GM19468 (cell line): ENCODE measurements around the gene NELFB.

ENCODE experiments used
- ATAC-seq: cut with Tn5 transposase; IDR thresholded peaks from one replicate; pipeline ENCODE4 v1.9.1; 2021; ENCODE audit warnings: mild to moderate bottlenecking, moderate library complexity, moderate number of reproducible peaks; ENCODE audit not compliant: unreplicated experiment; ENCODE audit errors: extremely low read depth

Gene NELFB

DNA sequence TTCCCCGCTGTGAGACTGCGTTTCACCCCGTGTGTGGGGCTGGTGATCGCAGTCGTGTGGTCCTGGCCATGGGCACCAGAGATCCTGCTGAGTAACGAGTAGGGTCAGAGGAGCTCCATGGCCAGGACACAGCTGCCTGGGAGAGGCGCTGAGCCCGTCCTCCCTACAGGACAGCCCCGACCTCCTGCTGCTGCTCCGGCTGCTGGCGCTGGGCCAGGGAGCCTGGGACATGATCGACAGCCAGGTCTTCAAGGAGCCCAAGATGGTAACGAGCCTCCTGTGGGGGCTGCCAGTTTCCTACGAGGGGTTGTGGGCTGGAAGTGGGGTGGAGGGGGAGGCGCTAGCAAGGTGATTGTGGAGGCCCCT is 11.0 kb downstream of the NELFB start:
- no peak for ATAC-seq

DNA sequence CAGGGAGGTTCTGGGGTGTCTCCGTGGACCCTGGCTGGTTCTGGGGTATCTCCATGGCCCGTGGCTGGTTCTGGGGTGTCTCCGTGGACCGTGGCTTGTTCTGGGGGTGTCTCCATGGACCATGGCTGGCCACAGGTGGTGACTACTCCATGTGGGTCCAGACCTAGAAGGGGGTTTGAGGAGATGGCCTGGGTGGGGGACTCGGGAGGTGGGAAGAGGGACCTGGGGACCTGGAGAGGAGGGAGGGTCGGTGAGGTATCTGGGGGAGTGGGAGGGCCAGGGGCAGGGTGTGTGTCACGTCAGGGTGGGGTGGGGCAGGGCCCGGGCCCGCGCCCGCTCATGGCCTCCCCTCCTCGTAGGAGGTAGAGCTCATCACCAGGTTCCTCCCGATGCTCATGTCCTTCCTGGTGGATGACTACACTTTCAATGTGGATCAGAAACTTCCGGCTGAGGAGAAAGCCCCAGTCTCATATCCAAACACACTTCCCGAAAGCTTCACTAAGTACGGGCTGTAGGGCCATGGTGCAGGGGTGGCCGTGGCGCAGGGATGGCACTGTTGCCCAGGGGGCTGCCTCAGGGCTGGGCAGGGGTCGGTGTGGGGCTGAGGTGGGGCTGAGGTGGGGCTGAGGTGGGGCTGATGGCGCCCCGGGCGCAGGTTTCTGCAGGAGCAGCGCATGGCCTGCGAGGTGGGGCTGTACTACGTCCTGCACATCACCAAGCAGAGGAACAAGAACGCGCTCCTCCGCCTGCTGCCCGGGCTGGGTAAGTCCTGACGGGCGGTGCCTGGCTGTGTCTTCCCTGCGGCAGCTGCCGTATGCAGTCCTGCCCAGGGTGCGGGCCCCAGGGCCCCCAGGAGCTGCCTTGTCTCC is 11.7 kb downstream of the NELFB start:
- ATAC-seq: no peak

DNA sequence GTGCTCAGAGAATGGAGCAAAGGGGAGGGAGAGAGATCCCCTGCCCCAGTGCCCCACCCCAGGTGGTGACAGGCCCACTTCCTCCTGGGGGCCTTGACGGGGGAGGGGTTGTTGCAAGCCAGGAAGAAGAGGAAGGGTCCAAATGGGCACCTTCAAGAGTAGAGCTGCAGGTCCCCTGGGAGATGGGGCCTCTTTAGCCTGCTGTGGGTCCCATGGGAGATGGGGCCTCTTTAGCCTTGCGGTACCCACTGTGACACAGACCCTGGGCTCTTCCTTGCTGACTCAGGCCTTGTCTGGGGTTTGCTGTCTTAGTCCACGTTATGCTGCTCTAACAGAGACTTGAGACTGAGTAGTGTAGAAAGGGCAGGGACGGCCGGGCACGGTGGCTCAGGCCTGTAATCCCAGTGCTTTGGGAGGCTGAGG is 12.8 kb downstream of the NELFB start:
- ATAC-seq: no peak

DNA sequence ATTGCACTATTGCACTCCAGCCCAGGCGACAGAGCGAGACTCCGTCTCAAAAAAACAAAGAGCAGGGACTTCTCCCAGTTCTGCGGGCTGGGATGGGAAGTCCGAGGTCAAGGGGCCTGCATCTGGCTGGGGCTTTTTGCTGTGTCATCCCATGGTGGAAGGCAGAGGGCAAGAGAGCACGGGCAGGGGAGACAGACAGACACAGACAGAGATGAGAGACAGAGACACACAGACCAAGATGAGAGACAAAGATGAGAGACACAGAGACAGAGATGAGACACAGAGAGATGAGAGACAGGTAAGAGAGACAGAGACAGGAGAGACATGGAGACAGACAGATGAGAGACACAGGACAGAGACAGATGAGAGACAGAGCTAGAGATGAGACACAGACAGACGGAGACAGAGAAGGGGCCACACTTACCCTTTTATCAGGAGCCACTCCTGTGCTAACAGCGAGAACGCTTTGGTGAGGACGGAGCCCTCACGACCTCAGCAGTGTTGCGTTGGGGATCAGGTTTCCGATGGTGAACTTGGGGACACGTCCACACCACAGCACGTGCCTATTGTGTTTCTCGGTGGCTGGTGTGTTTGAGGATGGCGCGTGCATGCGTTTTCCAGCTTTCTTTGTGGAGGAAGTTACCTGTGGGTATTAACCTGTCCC is 13.5 kb downstream of the NELFB start:
- ATAC-seq: no peak

DNA sequence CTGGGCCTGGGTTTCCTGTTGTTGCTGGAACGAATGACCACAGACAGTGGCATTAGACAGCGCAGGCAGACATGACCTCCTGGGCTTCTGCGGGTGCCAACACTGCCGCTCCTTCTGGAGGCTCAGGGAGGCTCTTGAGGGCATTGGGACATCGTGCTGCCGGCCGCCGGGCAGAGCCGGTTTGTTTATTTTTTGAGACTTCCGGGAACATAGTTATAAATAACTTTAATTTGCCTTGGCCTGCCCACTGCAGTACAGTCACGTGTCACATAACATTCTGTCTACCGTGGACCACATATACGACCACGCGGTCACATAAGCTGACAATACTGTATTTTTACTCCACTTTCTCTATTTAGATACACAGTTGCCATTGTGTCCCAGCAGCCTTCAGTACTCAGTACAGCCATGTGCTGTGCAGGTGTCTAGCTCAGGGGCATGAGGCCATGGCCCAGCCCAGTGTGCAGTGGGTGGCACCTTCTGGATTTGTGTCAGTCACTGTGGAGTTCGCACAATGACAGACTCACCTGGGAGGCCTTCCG is 14.2 kb downstream of the NELFB start:
- no peak for ATAC-seq

DNA sequence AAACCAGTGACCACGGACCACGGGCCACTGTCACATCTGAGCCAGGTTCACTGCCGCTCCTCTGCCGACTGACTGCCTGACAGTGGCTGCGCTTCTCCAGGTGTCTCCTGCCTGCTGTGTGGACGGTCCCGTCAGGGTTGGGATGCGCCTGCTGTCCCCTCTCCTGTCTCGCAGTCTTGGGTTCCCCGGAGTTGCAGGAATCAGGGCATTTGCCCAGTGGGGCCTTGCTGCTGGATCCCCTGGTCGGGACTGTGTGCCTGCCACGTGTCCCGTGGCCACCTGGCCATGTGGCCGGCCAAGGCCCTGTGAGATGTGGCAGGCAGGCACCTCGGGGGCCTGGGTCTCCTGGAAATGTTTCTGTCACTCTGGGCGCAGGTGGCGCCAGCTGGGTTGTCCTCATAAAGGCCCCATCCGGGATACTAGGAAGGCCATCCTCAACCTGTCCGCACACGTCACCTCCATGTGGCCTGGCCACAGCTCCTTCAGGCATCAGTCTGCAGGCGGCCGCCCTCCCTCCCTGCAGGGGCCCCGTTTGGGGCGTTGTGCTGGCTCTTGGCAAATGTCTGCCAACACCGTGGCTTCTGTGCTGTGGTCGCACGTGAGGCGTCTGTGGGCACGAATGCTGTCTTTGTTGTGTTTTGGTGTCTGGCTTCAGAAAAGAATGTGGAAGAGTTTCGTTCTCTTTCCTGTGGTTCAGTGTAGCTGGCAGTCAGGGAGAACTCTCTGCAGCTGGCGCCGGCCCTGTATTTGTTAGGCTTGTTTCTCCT is 16.0 kb downstream of the NELFB start:
- ATAC-seq: no peak

DNA sequence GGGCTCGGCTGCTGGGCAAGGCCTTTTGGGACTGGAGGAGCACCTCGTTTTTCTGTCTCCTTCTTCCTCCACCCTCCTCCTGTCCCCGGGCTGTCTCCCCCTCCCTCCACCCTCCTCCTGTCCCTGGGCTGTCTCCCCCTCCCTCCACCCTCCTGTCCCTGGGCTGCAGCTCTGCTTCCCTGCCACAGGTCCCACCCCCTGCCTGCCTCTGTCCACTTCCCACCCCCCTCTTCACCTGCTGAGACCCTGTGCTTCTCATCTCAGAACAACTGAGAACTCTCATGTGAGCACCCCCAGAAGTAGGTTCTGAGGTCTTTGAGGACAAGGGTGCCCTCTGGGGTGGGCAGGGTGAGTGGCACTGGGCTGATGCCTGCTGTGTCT is 16.6 kb downstream of the NELFB start:
- no peak for ATAC-seq

DNA sequence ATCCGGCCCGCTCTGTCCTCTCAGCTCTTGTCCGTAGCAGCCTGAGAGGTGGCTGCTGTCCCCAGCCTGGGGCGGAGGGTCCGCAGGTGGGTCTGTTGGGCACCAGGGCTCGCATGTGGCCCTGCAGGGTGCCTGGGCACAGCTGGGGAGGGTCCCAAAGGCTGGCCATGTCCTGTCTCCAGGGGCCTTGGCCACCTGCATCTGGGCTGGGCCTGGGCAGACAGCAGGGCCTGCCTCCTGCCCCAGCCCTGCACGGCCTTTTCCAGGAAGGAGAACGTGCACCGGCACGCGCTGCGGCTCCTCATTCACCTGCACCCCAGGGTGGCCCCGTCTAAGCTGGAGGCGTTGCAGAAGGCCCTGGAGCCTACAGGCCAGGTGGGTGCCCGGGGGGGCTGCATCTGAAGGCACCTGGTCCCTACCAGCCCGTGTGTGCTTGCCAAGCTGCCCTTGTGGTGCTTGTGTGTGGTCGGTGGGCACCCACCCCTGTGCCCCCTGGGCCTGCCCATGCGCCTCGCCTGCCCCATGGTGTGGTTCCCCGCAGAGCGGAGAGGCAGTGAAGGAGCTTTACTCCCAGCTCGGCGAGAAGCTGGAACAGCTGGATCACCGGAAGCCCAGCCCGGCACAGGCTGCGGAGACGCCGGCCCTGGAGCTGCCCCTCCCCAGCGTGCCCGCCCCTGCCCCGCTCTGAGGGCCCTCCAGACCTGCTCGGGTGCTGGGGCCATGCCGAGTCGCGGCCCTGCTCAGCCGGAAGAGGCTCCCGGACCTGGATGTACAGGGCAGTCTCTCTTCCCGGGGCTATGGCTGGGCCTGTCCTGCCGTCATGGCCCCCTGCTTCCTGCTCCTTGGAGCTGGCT is 17.3 kb downstream of the NELFB start:
- no peak for ATAC-seq

DNA sequence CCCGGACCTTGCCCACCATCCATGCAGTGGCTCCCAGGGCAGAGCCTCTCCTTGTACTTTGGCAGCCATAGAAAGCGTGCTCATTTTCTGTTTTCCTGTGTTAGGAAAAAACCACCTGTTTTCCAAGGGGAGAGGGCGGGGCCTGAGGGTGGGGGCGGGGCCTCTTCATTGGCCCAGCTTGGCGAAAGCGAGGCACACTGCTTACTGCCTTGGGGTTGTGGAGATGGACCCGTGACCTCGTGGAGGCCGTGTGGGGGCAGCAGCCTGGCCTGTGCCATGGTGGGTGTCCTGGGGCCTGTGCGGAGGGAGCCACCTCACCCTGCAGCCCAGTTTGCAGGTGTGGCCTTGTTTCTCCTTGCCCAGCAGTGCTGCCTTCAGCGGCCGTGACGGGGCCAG is 18.0 kb downstream of the NELFB start:
- no peak for ATAC-seq

DNA sequence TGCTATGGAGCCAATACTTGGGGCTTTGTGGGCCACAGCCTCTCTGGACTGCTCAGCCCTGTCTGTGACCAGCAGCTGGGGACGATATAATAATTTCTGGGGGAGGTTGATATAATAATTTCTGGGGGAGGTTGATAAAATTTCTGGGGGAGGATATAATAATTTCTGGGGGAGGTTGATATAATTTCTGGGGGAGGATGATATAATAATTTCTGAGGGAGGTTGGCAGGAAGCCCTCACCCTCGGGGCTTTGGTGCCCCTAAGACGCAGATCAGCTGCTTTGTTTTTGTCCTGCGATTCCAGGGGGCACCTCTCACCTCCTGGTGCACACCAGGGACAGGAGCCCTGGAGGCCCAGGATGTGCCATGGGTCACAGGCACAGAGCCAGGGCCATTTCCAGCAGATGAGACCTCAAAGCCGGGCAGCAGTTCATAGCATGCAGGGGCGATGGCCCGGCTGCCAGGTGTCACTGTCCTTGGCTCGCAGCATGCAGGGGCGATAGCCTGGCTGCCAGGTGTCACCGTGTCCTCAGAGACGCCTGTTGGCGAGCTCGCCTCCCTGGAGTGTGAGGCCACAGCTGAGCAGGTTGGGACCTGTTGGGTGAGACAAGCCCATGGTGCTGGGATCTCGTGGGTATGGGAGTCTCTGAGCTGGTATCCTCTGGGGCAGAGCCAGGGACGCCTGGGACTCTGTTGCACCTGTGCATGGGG is 18.6 kb downstream of the NELFB start:
- ATAC-seq: no peak

DNA sequence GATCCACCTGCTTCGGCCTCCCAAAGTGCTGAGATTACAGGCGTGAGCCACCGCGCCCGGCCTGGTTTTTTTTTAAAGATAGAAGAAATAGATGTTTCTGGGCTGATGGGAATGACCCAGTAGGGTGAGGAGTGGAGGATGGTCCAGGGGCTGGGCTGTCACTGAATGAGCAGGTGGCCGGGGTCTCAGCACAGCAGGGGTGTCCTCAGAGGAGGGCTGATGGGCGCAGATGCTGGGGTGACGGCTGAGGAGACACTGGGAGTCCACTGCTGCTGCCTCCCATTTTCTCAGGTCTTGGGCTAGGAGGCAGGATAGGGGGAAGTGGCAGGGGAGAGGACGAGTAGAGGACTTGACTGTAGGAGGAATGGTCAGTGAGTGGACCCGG is 20.1 kb downstream of the NELFB start:
- no peak for ATAC-seq

DNA sequence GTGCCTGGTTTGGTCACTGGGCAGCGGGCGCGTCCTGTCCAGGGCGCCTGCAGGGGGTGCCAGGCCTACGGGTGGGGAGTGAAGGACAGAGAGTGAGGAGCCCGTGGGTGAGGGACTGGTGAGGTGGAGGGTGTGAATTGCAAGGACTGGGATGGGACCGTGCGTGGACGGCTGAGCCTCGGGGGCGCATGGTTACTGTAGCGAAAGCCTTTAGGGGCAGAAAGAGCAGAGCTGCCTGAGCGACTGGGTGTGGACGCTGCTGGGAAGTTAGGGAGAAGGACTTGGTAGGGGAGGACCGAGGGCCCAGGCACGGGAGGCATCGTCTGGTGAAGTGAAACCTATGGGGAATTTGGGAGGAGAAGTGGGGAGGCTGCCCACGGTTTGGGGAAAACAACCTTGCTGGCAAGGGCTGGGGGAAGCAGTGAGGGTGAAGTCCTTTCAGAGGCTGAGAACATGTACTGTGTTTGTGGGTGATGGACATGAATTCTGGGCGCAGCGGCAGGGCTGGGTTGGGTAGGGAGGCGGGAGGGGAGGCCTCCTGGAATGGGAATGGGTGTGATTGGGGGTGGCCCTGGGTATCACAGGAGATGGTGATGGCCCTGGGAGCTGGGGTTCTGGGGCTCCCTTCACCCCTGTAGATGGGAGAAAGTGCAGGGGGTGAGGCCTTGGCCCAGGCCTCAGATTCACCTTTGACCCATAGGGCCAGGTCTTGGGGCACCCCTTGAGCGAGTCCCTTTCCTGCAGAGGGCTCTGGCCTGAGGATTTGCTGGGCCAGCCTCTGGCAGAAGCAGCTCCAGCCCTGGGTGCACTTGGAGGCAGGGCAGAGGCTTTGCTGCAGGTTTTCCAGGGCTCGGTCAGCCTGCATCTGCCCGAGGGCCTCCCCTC is 20.7 kb downstream of the NELFB start:
- no peak for ATAC-seq

DNA sequence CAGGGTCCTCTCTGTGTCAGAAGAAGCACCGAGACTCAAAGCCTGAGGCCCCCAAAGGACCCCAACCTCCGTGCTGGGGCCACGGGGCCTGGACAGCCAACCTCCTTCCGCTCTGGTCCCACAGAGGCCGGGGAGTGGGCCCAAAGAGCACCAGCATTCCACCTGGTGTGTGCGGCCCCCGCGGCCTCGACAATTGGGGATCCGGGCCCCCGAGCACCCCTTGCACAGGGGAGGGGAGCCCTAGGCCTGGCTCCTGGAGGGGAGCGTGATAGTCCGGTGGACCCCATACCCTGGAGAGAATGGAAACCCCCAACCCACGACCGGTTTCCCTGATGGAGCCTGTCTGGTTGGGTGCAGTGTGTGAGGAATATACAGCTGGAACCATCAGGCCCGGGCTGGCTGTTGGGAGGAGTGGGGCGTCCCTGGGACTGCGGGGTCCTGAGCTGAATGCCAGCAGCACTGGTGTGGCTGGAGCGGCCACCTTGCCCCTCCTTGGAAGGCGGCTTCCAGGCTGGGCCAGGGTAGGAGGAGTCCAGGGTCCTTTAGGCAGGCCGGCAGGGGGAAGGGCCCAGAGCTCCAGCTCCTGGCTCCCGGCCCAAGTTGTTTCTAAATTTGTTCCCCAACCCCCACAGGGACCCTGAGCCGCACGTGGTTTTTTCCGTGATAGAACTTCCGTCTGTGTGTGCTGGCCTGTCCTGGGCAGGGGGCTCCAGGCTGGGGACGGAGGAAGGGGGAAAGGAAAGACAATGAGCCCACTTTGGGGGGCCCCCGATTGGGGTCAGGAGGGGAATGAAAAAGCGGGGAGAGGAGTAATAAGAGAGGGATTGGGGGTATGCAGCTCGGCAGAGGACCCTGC is 21.6 kb downstream of the NELFB start:
- ATAC-seq: no peak

DNA sequence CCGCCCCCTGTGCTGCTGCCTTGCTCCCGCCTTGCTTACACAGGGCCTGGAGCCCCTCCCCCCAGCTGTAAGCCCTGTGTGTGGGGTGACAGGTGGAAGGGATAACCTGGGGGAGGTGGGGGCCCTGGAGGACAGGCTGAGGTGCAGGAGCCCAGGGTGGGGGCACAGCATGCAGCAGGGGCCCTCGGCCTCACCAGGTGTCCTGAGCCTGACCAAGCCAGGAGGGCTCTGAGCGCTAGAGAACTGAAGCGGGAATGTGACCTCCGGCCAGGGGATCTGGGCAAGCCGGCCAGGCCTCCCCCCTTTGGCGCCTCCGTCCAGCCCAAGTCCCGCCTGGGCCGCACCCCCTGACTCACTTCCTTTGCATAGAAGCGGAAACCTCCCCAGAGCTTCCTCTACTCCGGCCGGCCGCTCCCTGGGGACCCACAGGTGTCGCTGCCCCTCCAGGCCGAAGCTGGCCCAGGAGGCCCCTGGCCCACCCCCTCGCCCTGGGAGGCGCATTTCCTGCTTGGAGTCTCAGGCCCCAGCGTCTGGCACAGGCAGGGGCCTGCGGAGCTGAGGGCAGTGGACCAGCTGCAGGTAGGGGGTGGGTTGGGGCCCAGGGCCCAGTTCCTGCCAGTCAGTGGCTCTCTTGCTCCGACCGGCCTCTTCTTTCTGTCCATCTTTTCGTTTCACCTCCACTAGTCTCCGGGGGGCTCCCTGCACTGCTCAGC is 22.4 kb downstream of the NELFB start, which contains the start of gene TOR4A:
Gene TOR4A, plus strand, starts transcription at position 398 of the 713 bp plus-strand sequence. CDS start 964 bp downstream, outside the sequence.
- ATAC-seq: no peak

DNA sequence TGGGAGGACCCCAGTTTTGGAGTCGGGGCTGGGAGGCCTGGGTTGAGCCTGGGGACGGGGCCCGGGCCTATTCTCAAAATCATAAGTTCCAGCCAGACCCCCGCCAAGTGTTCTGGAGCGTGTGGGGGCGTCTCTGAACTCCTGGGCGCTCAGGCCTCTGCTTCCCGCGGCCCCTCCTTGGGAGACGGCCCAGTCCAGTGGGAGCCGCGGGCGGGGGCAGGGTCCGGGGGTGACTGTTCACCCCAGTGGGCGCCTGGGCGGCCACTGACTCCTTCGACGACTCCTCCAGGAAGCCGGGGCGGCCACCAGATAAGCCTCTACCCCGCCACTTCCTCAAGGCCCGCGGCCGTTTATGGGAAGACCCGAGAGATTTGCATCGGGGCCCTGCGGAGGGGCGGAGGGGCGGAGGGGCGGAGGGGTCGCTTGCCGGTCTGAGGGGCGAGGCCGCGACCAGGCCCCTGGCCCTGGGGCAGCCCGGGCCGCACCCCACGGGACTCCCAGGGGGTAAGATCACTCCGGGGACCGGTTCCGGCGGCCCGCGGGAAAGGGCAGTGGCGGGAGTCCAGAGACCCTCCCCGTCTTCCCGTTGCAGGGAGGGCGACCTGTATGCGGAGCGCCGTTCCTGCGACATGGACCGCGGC is 23.1 kb downstream of the NELFB start:
- no peak for ATAC-seq
